ENCODE data around the gene IL17B. TPM values are rescaled to one million over a fixed set of nuclear protein-coding genes. Genes with fewer than 3 reads are reported as not detected.
"Not testable (repeated sequence)": the region's sequence is repeated elsewhere in the genome, so short reads cannot be mapped to it uniquely, and the experiment has no call there.

The IL17B gene
- total RNA-seq, 2 experiments from 2014 or later, result not detected

GRCh38 chr5:149394996-149395395 is 15.9 kb upstream of the IL17B start:
- H3K27me3 Mint-ChIP-seq; H3K9me3 Mint-ChIP-seq (ENCODE audit: low read depth); H3K4me1 Mint-ChIP-seq; intact Hi-C loops (cut with DNase I, micrococcal nuclease); H3K27ac Mint-ChIP-seq; ATAC-seq; POLR2A ChIA-PET; DNase-seq; H3K36me3 Mint-ChIP-seq (ENCODE audit: low read depth); H3K4me3 Mint-ChIP-seq: not testable (repeated sequence)
- CTCF ChIA-PET, result interaction anchor here (1.5 kb wide), 1 partner anchor 23 kb away, joined by 3 read pairs; no protein-coding TSS in a partner anchor

- ATAC-seq, result peak; percentile 88
- no peak overlapping the region for H3K27ac Mint-ChIP-seq
- no peak overlapping the region for H3K4me3 Mint-ChIP-seq
- H3K27me3 Mint-ChIP-seq, result no peaks in the 10 kb centered on the region
- no peaks in the 10 kb centered on the region for H3K9me3 Mint-ChIP-seq (ENCODE audit: low read depth)
- POLR2A ChIA-PET, result no interaction called here
- no peaks in the 10 kb centered on the region for H3K36me3 Mint-ChIP-seq (ENCODE audit: low read depth)
- peak; percentile 25 for DNase-seq
- H3K4me1 Mint-ChIP-seq, result no peaks in the 10 kb centered on the region
- CTCF ChIA-PET, result interaction anchor here (0.6 kb wide), 1 partner anchor 32 kb away, joined by 3 read pairs; no protein-coding TSS in a partner anchor
- intact Hi-C loops (cut with DNase I, micrococcal nuclease), result no loop called here
Observed at GRCh38 chr5:149392718-149393117, 13.6 kb upstream of the IL17B start.

GRCh38 chr5:149391524-149391923 is 12.4 kb upstream of the IL17B start:
- ChIA-PET POLR2A (no interaction called here), CTCF (interaction anchor here (1.5 kb wide), 1 partner anchor 10 kb away, joined by 5 read pairs; no protein-coding TSS in a partner anchor)
- no peaks in the 10 kb centered on the region for H3K36me3 Mint-ChIP-seq (ENCODE audit: low read depth)
- ATAC-seq (no peak), DNase-seq (no peak)
- H3K4me1 Mint-ChIP-seq, result no peaks in the 10 kb centered on the region
- H3K4me3 Mint-ChIP-seq, result no peak overlapping the region
- no peak overlapping the region for H3K27ac Mint-ChIP-seq
- H3K9me3 Mint-ChIP-seq (ENCODE audit: low read depth), result no peaks in the 10 kb centered on the region
- intact Hi-C loops (cut with DNase I, micrococcal nuclease), result no loop called here
- H3K27me3 Mint-ChIP-seq, result no peaks in the 10 kb centered on the region

- intact Hi-C loops (cut with DNase I, micrococcal nuclease); ATAC-seq; H3K4me3 Mint-ChIP-seq; H3K4me1 Mint-ChIP-seq; DNase-seq; H3K36me3 Mint-ChIP-seq (ENCODE audit: low read depth); H3K27me3 Mint-ChIP-seq; H3K27ac Mint-ChIP-seq; POLR2A ChIA-PET; H3K9me3 Mint-ChIP-seq (ENCODE audit: low read depth): not testable (repeated sequence)
- CTCF ChIA-PET, result interaction anchor here (0.8 to 1.7 kb wide), 4 partner anchors 9 to 172 kb away, joined by 3 to 5 read pairs (median 4); no protein-coding TSS in a partner anchor
Observed at GRCh38 chr5:149391076-149391475, 12.0 kb upstream of the IL17B start.

- Mint-ChIP-seq H3K27me3 (no peaks in the 10 kb centered on the region), H3K27ac (no peak overlapping the region), H3K4me3 (no peak overlapping the region), H3K4me1 (no peaks in the 10 kb centered on the region), H3K9me3 (ENCODE audit: low read depth) (no peaks in the 10 kb centered on the region), H3K36me3 (ENCODE audit: low read depth) (no peaks in the 10 kb centered on the region)
- CTCF ChIA-PET, result interaction anchor here (0.6 to 1.7 kb wide), 7 partner anchors 11 to 1137 kb away, joined by 3 to 5 read pairs (median 3); no protein-coding TSS in a partner anchor
- DNase-seq, result no peak
- POLR2A ChIA-PET, result interaction anchor here (0.6 kb wide), 1 partner anchor 30 kb away, joined by 4 read pairs; no protein-coding TSS in a partner anchor
- no peak for ATAC-seq
- intact Hi-C loops (cut with DNase I, micrococcal nuclease), result no loop called here
Observed at GRCh38 chr5:149389552-149390495, 10.7 kb upstream of the IL17B start.

GRCh38 chr5:149388498-149389190 is 9.6 kb upstream of the IL17B start:
- DNase-seq, result no peak
- Mint-ChIP-seq H3K4me3 (no peak overlapping the region), H3K9me3 (ENCODE audit: low read depth) (no peaks in the 10 kb centered on the region), H3K36me3 (ENCODE audit: low read depth) (no peaks in the 10 kb centered on the region), H3K27ac (no peak overlapping the region), H3K27me3 (no peaks in the 10 kb centered on the region), H3K4me1 (no peaks in the 10 kb centered on the region)
- intact Hi-C loops (cut with DNase I, micrococcal nuclease), result no loop called here
- ATAC-seq, result no peak
- ChIA-PET CTCF (interaction anchor here (0.6 to 2.1 kb wide), 4 partner anchors 12 to 1138 kb away, joined by 3 to 5 read pairs (median 4); no protein-coding TSS in a partner anchor), POLR2A (no interaction called here)

- H3K4me1 Mint-ChIP-seq, result no peaks in the 10 kb centered on the region
- no peak overlapping the region for H3K27ac Mint-ChIP-seq
- ATAC-seq (no peak), DNase-seq (no peak)
- no peaks in the 10 kb centered on the region for H3K9me3 Mint-ChIP-seq (ENCODE audit: low read depth)
- intact Hi-C loops (cut with DNase I, micrococcal nuclease), result no loop called here
- ChIA-PET CTCF (interaction anchor here (0.6 to 2.1 kb wide), 5 partner anchors 14 to 262 kb away, joined by 3 to 5 read pairs (median 3); no protein-coding TSS in a partner anchor), POLR2A (interaction anchor here (0.6 kb wide), 1 partner anchor 32 kb away, joined by 3 read pairs; no protein-coding TSS in a partner anchor)
- no peaks in the 10 kb centered on the region for H3K27me3 Mint-ChIP-seq
- H3K4me3 Mint-ChIP-seq, result no peak overlapping the region
- no peaks in the 10 kb centered on the region for H3K36me3 Mint-ChIP-seq (ENCODE audit: low read depth)
Observed at GRCh38 chr5:149387982-149388381, 8.9 kb upstream of the IL17B start.

- CTCF ChIA-PET, result interaction anchor here (0.6 to 2.1 kb wide), 7 partner anchors 19 to 233 kb away, joined by 3 to 6 read pairs (median 3); no protein-coding TSS in a partner anchor
- H3K4me3 Mint-ChIP-seq, result no peak overlapping the region
- intact Hi-C loops (cut with DNase I, micrococcal nuclease), result no loop called here
- no peaks in the 10 kb centered on the region for H3K36me3 Mint-ChIP-seq (ENCODE audit: low read depth)
- H3K9me3 Mint-ChIP-seq (ENCODE audit: low read depth), result no peaks in the 10 kb centered on the region
- DNase-seq (no peak), ATAC-seq (no peak)
- POLR2A ChIA-PET, result no interaction called here
- H3K27ac Mint-ChIP-seq, result no peak overlapping the region
- no peaks in the 10 kb centered on the region for H3K27me3 Mint-ChIP-seq
- H3K4me1 Mint-ChIP-seq, result no peaks in the 10 kb centered on the region
Observed at GRCh38 chr5:149387081-149387631, 8.1 kb upstream of the IL17B start.

- Mint-ChIP-seq H3K36me3 (ENCODE audit: low read depth) (no peaks in the 10 kb centered on the region), H3K27ac (no peak overlapping the region), H3K4me1 (no peaks in the 10 kb centered on the region), H3K27me3 (no peaks in the 10 kb centered on the region), H3K4me3 (no peak overlapping the region), H3K9me3 (ENCODE audit: low read depth) (no peaks in the 10 kb centered on the region)
- ChIA-PET CTCF (interaction anchor here (0.6 to 3.0 kb wide), 9 partner anchors 14 to 231 kb away, joined by 3 to 20 read pairs (median 4); no protein-coding TSS in a partner anchor), POLR2A (no interaction called here)
- DNase-seq (no peak), ATAC-seq (no peak)
- intact Hi-C loops (cut with DNase I, micrococcal nuclease), result no loop called here
Observed at GRCh38 chr5:149386166-149386565, 7.1 kb upstream of the IL17B start.

- ATAC-seq, result no peak
- POLR2A ChIA-PET, result no interaction called here
- no peaks in the 10 kb centered on the region for H3K27me3 Mint-ChIP-seq
- no peaks in the 10 kb centered on the region for H3K9me3 Mint-ChIP-seq (ENCODE audit: low read depth)
- no peak overlapping the region for H3K27ac Mint-ChIP-seq
- no peaks in the 10 kb centered on the region for H3K4me1 Mint-ChIP-seq
- DNase-seq, result no peak
- intact Hi-C loops (cut with DNase I, micrococcal nuclease), result no loop called here
- H3K36me3 Mint-ChIP-seq (ENCODE audit: low read depth), result no peaks in the 10 kb centered on the region
- no peak overlapping the region for H3K4me3 Mint-ChIP-seq
- CTCF ChIA-PET, result interaction anchor here (0.8 to 2.8 kb wide), 5 partner anchors 11 to 62 kb away, joined by 3 to 26 read pairs (median 4); no protein-coding TSS in a partner anchor
Observed at GRCh38 chr5:149383399-149383798, 4.3 kb upstream of the IL17B start.

Data from activated CD4-positive, alpha-beta T cell treated with anti-CD3 and anti-CD28 coated beads for 36 hours (primary cell).